Tibial artery (tissue), 4 donors: ENCODE results near the gene AQP6.
A peak's percentile ranks its signal among the peaks of the same experiment; 100 is the strongest.

ENCODE experiments used
- DNase-seq, 2 donors: peaks; one replicate each; pipeline ENCODE4 v3.0.0-alpha.2; 2019
- H3K27ac ChIP-seq, 2 donors: fragments of 200-600 bp; sonication (generic) in 1 of 2; 1 replicate in 1 of 2; 2 replicates in 1 of 2; pipeline ENCODE4 v1.5.1; 2018 to 2019; ENCODE audit warnings: mild to moderate bottlenecking in 1 of 2
- H3K27me3 ChIP-seq, 2 donors: fragments of 200-600 bp; sonication (generic) in 1 of 2; one replicate each; pipeline versions ENCODE4 v1.5.1 to v1.6.0; 2016 to 2019
- H3K36me3 ChIP-seq, 3 donors: fragments of 200-600 bp; sonication (generic) in 2 of 3; one replicate each; pipeline ENCODE4 v1.5.1; 2016 to 2019; ENCODE audit warnings: mild to moderate bottlenecking in 2 of 3
- H3K4me1 ChIP-seq, 4 donors: fragments of 200-600 bp; sonication (generic) in 2 of 4; 1 replicate in 3 of 4; 2 replicates in 1 of 4; pipeline ENCODE4 v1.5.1; 2016 to 2019
- H3K4me3 ChIP-seq, 2 donors: fragments of 200-600 bp; sonication (generic) in 1 of 2; 1 replicate in 1 of 2; 2 replicates in 1 of 2; pipeline ENCODE4 v1.5.1; 2018 to 2019; ENCODE audit warnings: mild to moderate bottlenecking in 2 of 2
- H3K9me3 ChIP-seq, 3 donors: fragments of 200-600 bp; sonication (generic) in 1 of 3; one replicate each; pipeline ENCODE4 v1.5.1; 2016 to 2019
- CTCF ChIP-seq, 2 experiments: fragments of 200-600 bp in 1 of 2; fragments of 450-650 bp in 1 of 2; IDR thresholded peaks; one replicate each; pipeline ENCODE4 v1.5.1; 2017 to 2019; ENCODE audit warnings: antibody characterized with exemption in 2 of 2, mild to moderate bottlenecking in 1 of 2, moderate library complexity in 1 of 2
- intact Hi-C: fragments of 100-400 bp; cut with DNase I; formaldehyde crosslinking; loops from one replicate; pipeline ENCODE4 v1.15.0; 2023; ENCODE audit warnings: low total_unique reads

The AQP6 gene

GRCh38 chr12:50024227-50024626, 51.5 kb downstream of the AQP6 start:
- Histone ChIP-seq H3K36me3 (no peaks in the 10 kb centered on the region), H3K4me1 (peaks cover 0 to 6% (median 4%) of the 10 kb centered on the region in 4 donors), H3K4me3 (no peak overlapping the region), H3K27ac (no peak overlapping the region), H3K27me3 (peaks cover 0 to 9% of the 10 kb centered on the region in 2 donors), H3K9me3 (no peaks in the 10 kb centered on the region)
- intact Hi-C loops = no loop called here
- no peak for TF ChIP-seq CTCF (IDR thresholded peaks at IDR 0.05)
- no peak for DNase-seq

- H3K27me3 ChIP-seq = peaks cover 0 to 9% of the 10 kb centered on the region in 2 donors
- H3K27ac ChIP-seq = peak overlapping the region; percentile 54 to 65
- intact Hi-C loops = no loop called here
- no peaks in the 10 kb centered on the region for H3K9me3 ChIP-seq
- H3K4me3 ChIP-seq = peak overlapping the region; percentile 63 to 78
- no peak for TF ChIP-seq CTCF (IDR thresholded peaks at IDR 0.05)
- H3K4me1 ChIP-seq = peaks cover 0 to 6% (median 4%) of the 10 kb centered on the region in 4 donors
- H3K36me3 ChIP-seq = no peaks in the 10 kb centered on the region
- no peak for DNase-seq
Observed at GRCh38 chr12:50024805-50025186, 52.0 kb downstream of the AQP6 start.

- peak; percentile 93 to 97 for DNase-seq
- no peak for TF ChIP-seq CTCF (IDR thresholded peaks at IDR 0.05)
- Histone ChIP-seq H3K36me3 (no peaks in the 10 kb centered on the region), H3K9me3 (no peaks in the 10 kb centered on the region), H3K4me1 (peaks cover 0 to 6% (median 4%) of the 10 kb centered on the region in 4 donors), H3K27me3 (peaks cover 0 to 9% of the 10 kb centered on the region in 2 donors), H3K27ac (peak within 1 kb of the TSS; percentile 54 to 65), H3K4me3 (peak within 1 kb of the TSS; percentile 63 to 78)
- intact Hi-C loops = no loop called here
Observed at GRCh38 chr12:50025187-50026059, 52.7 kb downstream of the AQP6 start, which contains the start of gene RACGAP1. Gene RACGAP1 (minus strand): TSS chr12:50025494. CDS start chr12:50016715, 8,779 bp downstream.

- TF ChIP-seq CTCF (IDR thresholded peaks at IDR 0.05) = no peak
- peak in 1 of 2 donors; percentile 11 for DNase-seq
- Histone ChIP-seq H3K4me1 (peaks cover 0 to 6% (median 4%) of the 10 kb centered on the region in 4 donors), H3K4me3 (no peak overlapping the region), H3K36me3 (no peaks in the 10 kb centered on the region), H3K27ac (no peak overlapping the region), H3K9me3 (no peaks in the 10 kb centered on the region), H3K27me3 (peaks cover 0 to 9% of the 10 kb centered on the region in 2 donors)
- intact Hi-C loops = no loop called here
Observed at GRCh38 chr12:50026691-50027090, 53.9 kb downstream of the AQP6 start.
